ELR (cell line): ENCODE results near the gene OPN3.
"Not testable (repeated sequence)": the region's sequence is repeated elsewhere in the genome, so short reads cannot be mapped to it uniquely, and the experiment has no call there.

Experiments
- DNase-seq: peaks from one replicate; pipeline ENCODE4 v3.0.0-alpha.2; 2015; ENCODE audit warnings: low read depth

The OPN3 gene

GRCh38 chr1:241640149-241640866, at the start of gene OPN3, which contains the start of gene CHML:
TSS of gene OPN3 (minus strand) at chr1:241640369. CDS start at chr1:241640254, 115 bp downstream.
TSS of gene CHML (minus strand) at chr1:241640369. CDS start at chr1:241635766, 4,603 bp downstream.
- peak; percentile 90 for DNase-seq

- peak; percentile 77 for DNase-seq
These were observed 48.8 kb upstream of the OPN3 start for GRCh38 chr1:241688940-241689368.

GRCh38 chr1:241684108-241684507, 43.9 kb upstream of the OPN3 start:
- no peak for DNase-seq

GRCh38 chr1:241682921-241683320, 42.8 kb upstream of the OPN3 start:
- DNase-seq = no peak

- DNase-seq = not testable (repeated sequence)
These were observed 41.8 kb upstream of the OPN3 start for GRCh38 chr1:241681861-241682448.

- DNase-seq = no peak
These were observed 39.8 kb upstream of the OPN3 start for GRCh38 chr1:241679961-241680360.

- no peak for DNase-seq
These were observed 39.2 kb upstream of the OPN3 start for GRCh38 chr1:241679404-241679803.

GRCh38 chr1:241678536-241678935, 38.4 kb upstream of the OPN3 start:
- DNase-seq = no peak

- no peak for DNase-seq
These were observed 37.0 kb upstream of the OPN3 start for GRCh38 chr1:241677201-241677600.

GRCh38 chr1:241675983-241676382, 35.8 kb upstream of the OPN3 start:
- no peak for DNase-seq

GRCh38 chr1:241674805-241675384, 34.7 kb upstream of the OPN3 start:
- DNase-seq = no peak

- no peak for DNase-seq
These were observed 32.1 kb upstream of the OPN3 start for GRCh38 chr1:241672301-241672700.

GRCh38 chr1:241666419-241666818, 26.2 kb upstream of the OPN3 start:
- DNase-seq = no peak

GRCh38 chr1:241660424-241660972, 20.3 kb upstream of the OPN3 start:
- no peak for DNase-seq

GRCh38 chr1:241659016-241659415, 18.8 kb upstream of the OPN3 start:
- DNase-seq = not testable (repeated sequence)

GRCh38 chr1:241658081-241658793, 18.1 kb upstream of the OPN3 start:
- peak; percentile 36 for DNase-seq

GRCh38 chr1:241654641-241655040, 14.5 kb upstream of the OPN3 start:
- no peak for DNase-seq

GRCh38 chr1:241654019-241654418, 13.8 kb upstream of the OPN3 start:
- DNase-seq = no peak

GRCh38 chr1:241652012-241652411, 11.8 kb upstream of the OPN3 start, which contains the start of gene WDR64:
TSS of gene WDR64 (plus strand) at chr1:241652281. CDS start at chr1:241652485, 204 bp downstream.
- DNase-seq = no peak

GRCh38 chr1:241648159-241648558, 8.0 kb upstream of the OPN3 start:
- no peak for DNase-seq

- peak; percentile 91 for DNase-seq
These were observed 7.5 kb upstream of the OPN3 start for GRCh38 chr1:241647658-241648057.

GRCh38 chr1:241646201-241646600, 6.0 kb upstream of the OPN3 start:
- DNase-seq = no peak
